DND-41 (cell line): ENCODE results near the gene PDE3A.

Source experiments
- ATAC-seq: fragments of 200-7000 bp; cut with Tn5 transposase; 3 replicates; pipeline ENCODE4 v1.9.1; 2021; ENCODE audit warnings: low read depth; ENCODE audit not compliant: insufficient read depth
- DNase-seq: peaks from one replicate; pipeline ENCODE4 v3.0.0-alpha.2; 2020
- H2AFZ ChIP-seq: 2 replicates; pipeline ENCODE4 v1.6.0; 2012; ENCODE audit warnings: low read depth, low read length
- H3K27ac ChIP-seq: 2 replicates; pipeline ENCODE4 v1.5.1; 2012; ENCODE audit warnings: low read length, inconsistent platforms
- H3K27me3 ChIP-seq: fragments of 200-600 bp; sonication (generic); 2 replicates; pipeline ENCODE4 v1.6.0; 2012; ENCODE audit warnings: low read length, mild to moderate bottlenecking, inconsistent platforms; ENCODE audit not compliant: insufficient read depth, poor library complexity
- H3K36me3 ChIP-seq: 2 replicates; pipeline ENCODE4 v1.5.1; 2012; ENCODE audit warnings: low read length, inconsistent platforms; ENCODE audit not compliant: insufficient read depth
- H3K4me1 ChIP-seq: 2 replicates; pipeline ENCODE4 v1.5.1; 2012; ENCODE audit warnings: mild to moderate bottlenecking, low read length; ENCODE audit not compliant: insufficient read depth
- H3K4me2 ChIP-seq: 2 replicates; pipeline ENCODE4 v1.6.0; 2012; ENCODE audit warnings: mild to moderate bottlenecking, moderate library complexity, low read length, inconsistent platforms; ENCODE audit not compliant: insufficient read depth
- H3K4me3 ChIP-seq, 2 experiments: fragments of 200-600 bp in 1 of 2; shearing (Covaris generic) in 1 of 2; 2 replicates each; pipeline ENCODE4 v1.5.1; 2012 to 2016; ENCODE audit warnings: inconsistent platforms in 2 of 2, low read length in 2 of 2, mild to moderate bottlenecking in 2 of 2, low read depth in 1 of 2, moderate library complexity in 1 of 2
- H3K79me2 ChIP-seq: 2 replicates; pipeline ENCODE4 v1.6.0; 2012; ENCODE audit warnings: low read length, inconsistent platforms; ENCODE audit not compliant: insufficient read depth
- H3K9ac ChIP-seq: 2 replicates; pipeline ENCODE4 v1.6.0; 2012; ENCODE audit warnings: low read depth, mild to moderate bottlenecking, inconsistent platforms, low read length, moderate library complexity
- H3K9me3 ChIP-seq: 2 replicates; pipeline ENCODE4 v1.5.1; 2012; ENCODE audit warnings: low read length, moderate library complexity, mild to moderate bottlenecking, inconsistent platforms; ENCODE audit not compliant: insufficient read depth, severe bottlenecking
- H4K20me1 ChIP-seq: 2 replicates; pipeline ENCODE4 v1.6.0; 2012; ENCODE audit warnings: low read length; ENCODE audit not compliant: insufficient read depth
- EZH2 ChIP-seq: IDR thresholded peaks from 3 replicates; pipeline ENCODE4 v1.6.1; 2012; ENCODE audit warnings: borderline replicate concordance, low read depth, mild to moderate bottlenecking, moderate library complexity, low read length, inconsistent platforms; ENCODE audit not compliant: severe bottlenecking
- TF ChIP-seq, protein P1 (sequence below): IDR thresholded peaks from 2 replicates; pipeline ENCODE4 v1.5.1; 2012; ENCODE audit warnings: borderline replicate concordance, low read length, moderate library complexity, mild to moderate bottlenecking; ENCODE audit not compliant: poor library complexity, severe bottlenecking; ENCODE audit errors: extremely low read depth

PDE3A gene

DNA sequence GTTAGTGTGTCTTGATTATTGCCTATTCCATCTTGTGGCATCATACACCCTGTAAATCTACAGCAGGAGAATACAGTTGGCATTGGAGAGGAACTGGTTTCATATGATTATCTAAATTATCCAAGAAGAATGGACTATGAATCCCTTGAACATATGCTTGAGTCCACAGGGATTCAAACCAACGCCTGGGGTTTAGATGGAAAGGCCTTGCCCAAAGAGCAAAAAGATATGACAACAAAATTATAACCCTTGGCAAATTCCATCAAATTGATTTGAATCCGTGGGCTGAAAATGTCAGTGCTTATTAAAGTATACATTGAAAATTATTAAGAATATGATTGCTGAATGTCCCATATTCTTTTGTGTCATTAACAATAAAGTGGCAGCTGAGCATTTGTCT is 108.2 kb downstream of the PDE3A start:
- Histone ChIP-seq H4K20me1 (no peaks in the 10 kb centered on the region), H3K79me2 (no peaks in the 10 kb centered on the region), H3K9ac (no peak overlapping the region), H3K27me3 (no peaks in the 10 kb centered on the region), H3K4me1 (no peaks in the 10 kb centered on the region), H3K27ac (no peak overlapping the region), H3K36me3 (no peaks in the 10 kb centered on the region), H3K4me3 (no peak overlapping the region), H3K9me3 (no peaks in the 10 kb centered on the region), H3K4me2 (no peak overlapping the region), H2AFZ (no peak overlapping the region)
- no peak for TF ChIP-seq EZH2
- TF ChIP-seq, protein P1, sequence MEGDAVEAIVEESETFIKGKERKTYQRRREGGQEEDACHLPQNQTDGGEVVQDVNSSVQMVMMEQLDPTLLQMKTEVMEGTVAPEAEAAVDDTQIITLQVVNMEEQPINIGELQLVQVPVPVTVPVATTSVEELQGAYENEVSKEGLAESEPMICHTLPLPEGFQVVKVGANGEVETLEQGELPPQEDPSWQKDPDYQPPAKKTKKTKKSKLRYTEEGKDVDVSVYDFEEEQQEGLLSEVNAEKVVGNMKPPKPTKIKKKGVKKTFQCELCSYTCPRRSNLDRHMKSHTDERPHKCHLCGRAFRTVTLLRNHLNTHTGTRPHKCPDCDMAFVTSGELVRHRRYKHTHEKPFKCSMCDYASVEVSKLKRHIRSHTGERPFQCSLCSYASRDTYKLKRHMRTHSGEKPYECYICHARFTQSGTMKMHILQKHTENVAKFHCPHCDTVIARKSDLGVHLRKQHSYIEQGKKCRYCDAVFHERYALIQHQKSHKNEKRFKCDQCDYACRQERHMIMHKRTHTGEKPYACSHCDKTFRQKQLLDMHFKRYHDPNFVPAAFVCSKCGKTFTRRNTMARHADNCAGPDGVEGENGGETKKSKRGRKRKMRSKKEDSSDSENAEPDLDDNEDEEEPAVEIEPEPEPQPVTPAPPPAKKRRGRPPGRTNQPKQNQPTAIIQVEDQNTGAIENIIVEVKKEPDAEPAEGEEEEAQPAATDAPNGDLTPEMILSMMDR = no peak
- DNase-seq (no peak), ATAC-seq (no peak)

- no peak overlapping the region for H2AFZ ChIP-seq
- no peak overlapping the region for H3K9ac ChIP-seq
- H3K27ac ChIP-seq = no peak overlapping the region
- H3K79me2 ChIP-seq = no peaks in the 10 kb centered on the region
- no peak overlapping the region for H3K4me2 ChIP-seq
- no peaks in the 10 kb centered on the region for H3K4me1 ChIP-seq
- TF ChIP-seq EZH2 = no peak
- TF ChIP-seq, protein P1 = no peak
- no peaks in the 10 kb centered on the region for H3K36me3 ChIP-seq
- no peaks in the 10 kb centered on the region for H4K20me1 ChIP-seq
- ATAC-seq (no peak), DNase-seq (no peak)
- no peaks in the 10 kb centered on the region for H3K9me3 ChIP-seq
- no peaks in the 10 kb centered on the region for H3K27me3 ChIP-seq
- no peak overlapping the region for H3K4me3 ChIP-seq
Measured at GRCh38 chr12:20477255-20477654, 108.9 kb downstream of the PDE3A start.

GRCh38 chr12:20477672-20478071 is 109.3 kb downstream of the PDE3A start:
- H3K4me3 ChIP-seq = no peak overlapping the region
- H3K27me3 ChIP-seq = no peaks in the 10 kb centered on the region
- no peak overlapping the region for H2AFZ ChIP-seq
- no peak overlapping the region for H3K27ac ChIP-seq
- no peak for DNase-seq
- no peaks in the 10 kb centered on the region for H4K20me1 ChIP-seq
- no peak for TF ChIP-seq EZH2
- TF ChIP-seq, protein P1 = no peak
- no peak overlapping the region for H3K9ac ChIP-seq
- no peaks in the 10 kb centered on the region for H3K4me1 ChIP-seq
- no peak for ATAC-seq
- H3K4me2 ChIP-seq = no peak overlapping the region
- no peaks in the 10 kb centered on the region for H3K79me2 ChIP-seq
- no peaks in the 10 kb centered on the region for H3K9me3 ChIP-seq
- H3K36me3 ChIP-seq = no peaks in the 10 kb centered on the region
